Activated CD4-positive, alpha-beta T cell treated with anti-CD3 and anti-CD28 coated beads, Interleukin-2, amount 50 U/mL, for 4 hours (primary cell): ENCODE results near the gene DEFB124.

Source experiments
- DNase-seq, 2 experiments: peaks; one replicate each; pipeline ENCODE4 v3.0.0-alpha.2; 2020

DEFB124 gene

DNA sequence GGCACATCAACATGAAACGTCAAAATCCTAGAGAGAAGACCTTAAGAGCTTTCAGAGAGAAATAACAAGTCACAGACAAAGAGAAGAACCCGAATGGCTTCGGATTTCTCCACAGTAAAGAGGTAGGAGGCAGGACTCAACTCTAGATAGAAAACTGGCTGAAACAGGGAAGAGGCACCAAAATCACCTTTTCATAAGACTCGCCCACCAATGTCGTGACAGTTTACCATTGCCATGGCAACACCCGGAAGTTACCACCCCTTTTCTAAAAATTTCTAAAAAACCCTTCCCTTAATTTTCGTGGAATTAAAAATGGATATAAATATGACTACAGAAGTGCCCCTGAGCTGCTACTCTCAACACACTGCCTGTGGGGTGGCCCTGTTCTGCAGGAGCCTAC, 56.6 kb downstream of the DEFB124 start:
- DNase-seq: no peak

DNA sequence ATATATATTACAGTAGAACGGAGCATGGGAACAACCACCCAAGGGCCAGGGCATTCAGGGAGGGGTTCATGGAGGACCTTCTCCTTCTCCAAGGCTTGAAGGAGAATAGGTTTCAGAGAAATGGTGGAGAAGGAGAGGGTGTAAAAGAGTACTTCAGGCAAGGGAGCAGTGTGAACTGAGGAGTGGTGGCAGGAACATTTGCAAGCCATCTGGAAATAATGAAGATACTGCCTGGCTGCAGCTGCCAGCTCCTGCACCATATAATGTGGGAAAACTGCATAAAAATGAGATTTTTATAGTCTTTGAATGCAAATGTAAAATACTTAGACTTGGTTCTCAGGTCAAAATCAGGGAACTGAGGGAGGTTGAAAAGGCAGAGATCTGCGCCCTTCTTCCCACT, 59.3 kb downstream of the DEFB124 start:
- DNase-seq: no peak
